ENCODE data around the gene DLST.
A peak's percentile ranks its signal among the peaks of the same experiment; 100 is the strongest.

Gene DLST

GRCh38 chr14:74881431-74882102 lies at the start of gene DLST:
Gene DLST (plus strand): TSS chr14:74881916. CDS start chr14:74881954, 38 bp downstream.
- H3K9me3 Mint-ChIP-seq, result no peaks in the 10 kb centered on the region
- peaks cover 61% of the 10 kb centered on the region for H3K4me1 Mint-ChIP-seq
- H3K36me3 Mint-ChIP-seq (ENCODE audit: low read depth), result peaks cover 8% of the 10 kb centered on the region
- peak; percentile 91 for DNase-seq
- TF ChIP-seq CTCF (IDR thresholded peaks at IDR 0.05), result no peak
- H3K4me3 Mint-ChIP-seq, result peak within 1 kb of the TSS; percentile 100
- H3K27ac Mint-ChIP-seq, result peak within 1 kb of the TSS; percentile 99
- H3K27me3 Mint-ChIP-seq (ENCODE audit: low read depth, poor library complexity), result peaks cover 9% of the 10 kb centered on the region

- Mint-ChIP-seq H3K4me1 (no peaks in the 10 kb centered on the region), H3K36me3 (ENCODE audit: low read depth) (peaks cover 39% of the 10 kb centered on the region), H3K4me3 (no peak overlapping the region), H3K27me3 (ENCODE audit: low read depth, poor library complexity) (no peaks in the 10 kb centered on the region), H3K9me3 (no peaks in the 10 kb centered on the region), H3K27ac (no peak overlapping the region)
- TF ChIP-seq CTCF (IDR thresholded peaks at IDR 0.05), result no peak
- no peak for DNase-seq
Observed at GRCh38 chr14:74832849-74833248, 48.9 kb upstream of the DLST start.

- H3K4me3 Mint-ChIP-seq, result no peak overlapping the region
- no peaks in the 10 kb centered on the region for H3K4me1 Mint-ChIP-seq
- DNase-seq, result no peak
- no peaks in the 10 kb centered on the region for H3K27me3 Mint-ChIP-seq (ENCODE audit: low read depth, poor library complexity)
- no peak for TF ChIP-seq CTCF (IDR thresholded peaks at IDR 0.05)
- H3K9me3 Mint-ChIP-seq, result no peaks in the 10 kb centered on the region
- peak overlapping the region; percentile 79 for H3K27ac Mint-ChIP-seq
- H3K36me3 Mint-ChIP-seq (ENCODE audit: low read depth), result peaks cover 26% of the 10 kb centered on the region
Observed at GRCh38 chr14:74834692-74835392, 46.9 kb upstream of the DLST start.

GRCh38 chr14:74835645-74836250 lies 46.0 kb upstream of the DLST start:
- no peak for DNase-seq
- TF ChIP-seq CTCF (IDR thresholded peaks at IDR 0.05), result no peak
- Mint-ChIP-seq H3K36me3 (ENCODE audit: low read depth) (peaks cover 25% of the 10 kb centered on the region), H3K4me1 (no peaks in the 10 kb centered on the region), H3K9me3 (no peaks in the 10 kb centered on the region), H3K27ac (peak overlapping the region; percentile 81), H3K4me3 (no peak overlapping the region), H3K27me3 (ENCODE audit: low read depth, poor library complexity) (no peaks in the 10 kb centered on the region)

GRCh38 chr14:74836251-74836960 lies 45.3 kb upstream of the DLST start:
- H3K27ac Mint-ChIP-seq, result no peak overlapping the region

More at GRCh38 chr14:74836251-74836960, 45.3 kb upstream of the DLST start:
- no peak for DNase-seq
- TF ChIP-seq CTCF (IDR thresholded peaks at IDR 0.05), result no peak
- Mint-ChIP-seq H3K36me3 (ENCODE audit: low read depth) (peaks cover 31% of the 10 kb centered on the region), H3K4me3 (no peak overlapping the region), H3K9me3 (no peaks in the 10 kb centered on the region), H3K27me3 (ENCODE audit: low read depth, poor library complexity) (no peaks in the 10 kb centered on the region), H3K4me1 (no peaks in the 10 kb centered on the region)

All from nephron progenitor cell (in vitro differentiated cells).